ENCODE measurements around the gene AGER. TPM values are rescaled to one million over a fixed set of nuclear protein-coding genes. Genes with fewer than 3 reads are reported as not detected.

Gene AGER
- total and polyA plus RNA-seq, 2 donors (not counting 1 experiment from before 2014, with no cell fraction given): 29.9 to 38.8 TPM

GRCh38 chr6:32151863-32152768 lies 31.9 kb downstream of the AGER start, which contains the start of gene PRRT1:
Gene PRRT1 (minus strand): TSS chr6:32151939. CDS start chr6:32151827, 112 bp downstream.
- Histone ChIP-seq H3K36me3 (replicated peaks in 1 of 2; ENCODE audit: control extremely low read depth in 1 of 2, control insufficient read depth in 1 of 2, extremely low read depth in 1 of 2, insufficient read depth in 2 of 2, low read length in 1 of 2) (no peaks in the 10 kb centered on the region), H3K4me1 (ENCODE audit: control insufficient read depth in 2 of 2, insufficient read depth in 2 of 2, low read length in 2 of 2) (peaks cover 37 to 42% of the 10 kb centered on the region in 2 donors), H3K4me2 (replicated peaks; ENCODE audit: low read depth, low read length, poor library complexity, severe bottlenecking) (no peak within 1 kb of the TSS), H3K27ac (ENCODE audit: low read length in 2 of 2) (no peak within 1 kb of the TSS), H4K20me1 (ENCODE audit: control insufficient read depth, insufficient read depth, low read length, poor library complexity, severe bottlenecking) (no peaks in the 10 kb centered on the region), H3K4me3 (ENCODE audit: control extremely low read depth in 1 of 5, extremely low read depth in 1 of 5, insufficient read depth in 1 of 5, low read depth in 2 of 5, low read length in 4 of 5) (no peak within 1 kb of the TSS), H3K9me3 (ENCODE audit: control extremely low read depth in 1 of 3, control insufficient read depth in 2 of 3, insufficient read depth in 1 of 3, low read length in 2 of 3) (peaks cover 0 to 16% (median 3%) of the 10 kb centered on the region in 3 donors), H3K9ac (ENCODE audit: low read length) (no peak within 1 kb of the TSS), H3K79me2 (ENCODE audit: control insufficient read depth, insufficient read depth, low read length) (no peaks in the 10 kb centered on the region), H2AFZ (ENCODE audit: insufficient read depth, low read depth, low read length, poor library complexity, severe bottlenecking) (no peak within 1 kb of the TSS), H3K27me3 (replicated peaks in 1 of 4; ENCODE audit: control extremely low read depth in 1 of 4, control insufficient read depth in 3 of 4, insufficient read depth in 4 of 4, low read length in 3 of 4) (peaks cover 0 to 71% (median 29%) of the 10 kb centered on the region in 4 experiments)
- no peaks in the 10 kb centered on the region for H3K9me3 Mint-ChIP-seq (ENCODE audit: insufficient read depth)
- ATAC-seq (ENCODE audit: low read depth) (no peak), DNase-seq (no peak)
- ChIA-PET CTCF (interaction anchor here (0.5 to 0.7 kb wide), 2 partner anchors 93 to 231 kb away, joined by 3 to 5 read pairs; no protein-coding TSS in a partner anchor), POLR2A (interaction anchor here (0.7 kb wide), 1 partner anchor 1030 kb away, joined by 3 read pairs; no protein-coding TSS in a partner anchor)
- H3K4me3 Mint-ChIP-seq: peak within 1 kb of the TSS; percentile 99
- peaks cover 52% of the 10 kb centered on the region for H3K27me3 Mint-ChIP-seq
- TF ChIP-seq EZH2 (IDR thresholded peaks at IDR 0.05; ENCODE audit: borderline replicate concordance, insufficient read depth, low read depth, low read length, poor library complexity, severe bottlenecking) (no peak), CTCF (IDR thresholded peaks at IDR 0.05) (no peak)
- H3K27ac Mint-ChIP-seq: peak within 1 kb of the TSS; percentile 56
- intact Hi-C loops (cut with micrococcal nuclease): loop anchor here (10.0 kb wide), 1 partner anchor 107 kb away; no protein-coding TSS in a partner anchor
- H3K4me1 Mint-ChIP-seq: peaks cover 57% of the 10 kb centered on the region
- WGBS (ENCODE audit: insufficient coverage): 71% methylated on average over 2 of the region's 24 CpGs
